ENCODE measurements around the gene SMC5.

DNA sequence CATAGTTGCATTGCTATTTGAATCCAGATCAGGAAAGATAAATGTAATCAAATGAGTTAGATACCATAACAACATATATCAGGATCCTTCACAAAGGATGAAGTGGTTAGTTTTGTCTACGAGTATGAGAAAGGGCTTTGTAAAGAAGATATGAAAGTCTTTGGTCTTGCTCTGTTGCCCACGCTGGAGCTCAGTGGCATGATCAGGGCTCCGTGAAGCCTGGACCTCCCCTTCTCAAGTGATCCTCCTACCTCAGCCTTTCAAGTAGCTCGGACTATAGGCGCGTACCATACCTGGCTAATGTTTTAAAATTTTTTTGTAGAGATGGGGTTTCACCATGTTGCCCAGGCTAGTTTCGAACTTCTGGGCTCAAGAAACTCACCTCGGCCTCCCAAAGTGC is 1.8 kb downstream of the SMC5 start:
- TF ChIP-seq, protein P1, sequence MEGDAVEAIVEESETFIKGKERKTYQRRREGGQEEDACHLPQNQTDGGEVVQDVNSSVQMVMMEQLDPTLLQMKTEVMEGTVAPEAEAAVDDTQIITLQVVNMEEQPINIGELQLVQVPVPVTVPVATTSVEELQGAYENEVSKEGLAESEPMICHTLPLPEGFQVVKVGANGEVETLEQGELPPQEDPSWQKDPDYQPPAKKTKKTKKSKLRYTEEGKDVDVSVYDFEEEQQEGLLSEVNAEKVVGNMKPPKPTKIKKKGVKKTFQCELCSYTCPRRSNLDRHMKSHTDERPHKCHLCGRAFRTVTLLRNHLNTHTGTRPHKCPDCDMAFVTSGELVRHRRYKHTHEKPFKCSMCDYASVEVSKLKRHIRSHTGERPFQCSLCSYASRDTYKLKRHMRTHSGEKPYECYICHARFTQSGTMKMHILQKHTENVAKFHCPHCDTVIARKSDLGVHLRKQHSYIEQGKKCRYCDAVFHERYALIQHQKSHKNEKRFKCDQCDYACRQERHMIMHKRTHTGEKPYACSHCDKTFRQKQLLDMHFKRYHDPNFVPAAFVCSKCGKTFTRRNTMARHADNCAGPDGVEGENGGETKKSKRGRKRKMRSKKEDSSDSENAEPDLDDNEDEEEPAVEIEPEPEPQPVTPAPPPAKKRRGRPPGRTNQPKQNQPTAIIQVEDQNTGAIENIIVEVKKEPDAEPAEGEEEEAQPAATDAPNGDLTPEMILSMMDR (IDR thresholded peaks at IDR 0.05 in 2 of 3, conservative IDR thresholded peaks at IDR 0.05 in 1 of 3; ENCODE audit: borderline replicate concordance in 1 of 3, insufficient read depth in 1 of 3, low read depth in 2 of 3, low read length in 2 of 3): no peak
- TF ChIP-seq POLR2A (IDR thresholded peaks at IDR 0.05; ENCODE audit: borderline replicate concordance, extremely low read depth, insufficient read depth, insufficient read length) (no peak), EZH2 (IDR thresholded peaks at IDR 0.05) (no peak), CBX3 (IDR thresholded peaks at IDR 0.05; ENCODE audit: low read depth) (no peak), SRF (IDR thresholded peaks at IDR 0.05; ENCODE audit: low read depth) (no peak), JUND (IDR thresholded peaks at IDR 0.05) (no peak), EGR1 (IDR thresholded peaks at IDR 0.05; ENCODE audit: low read depth) (no peak), POLR2AphosphoS5 (IDR thresholded peaks at IDR 0.05; ENCODE audit: low read depth, low read length) (no peak), SIN3A (IDR thresholded peaks at IDR 0.05; ENCODE audit: low read depth) (no peak), CEBPB (IDR thresholded peaks at IDR 0.05; ENCODE audit: low read depth) (no peak)
- TF ChIP-seq, protein P2, sequence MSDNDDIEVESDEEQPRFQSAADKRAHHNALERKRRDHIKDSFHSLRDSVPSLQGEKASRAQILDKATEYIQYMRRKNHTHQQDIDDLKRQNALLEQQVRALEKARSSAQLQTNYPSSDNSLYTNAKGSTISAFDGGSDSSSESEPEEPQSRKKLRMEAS (IDR thresholded peaks at IDR 0.05): no peak
- TF ChIP-seq, protein P3, sequence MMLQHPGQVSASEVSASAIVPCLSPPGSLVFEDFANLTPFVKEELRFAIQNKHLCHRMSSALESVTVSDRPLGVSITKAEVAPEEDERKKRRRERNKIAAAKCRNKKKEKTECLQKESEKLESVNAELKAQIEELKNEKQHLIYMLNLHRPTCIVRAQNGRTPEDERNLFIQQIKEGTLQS (IDR thresholded peaks at IDR 0.05): no peak
- TF ChIP-seq, protein P4, sequence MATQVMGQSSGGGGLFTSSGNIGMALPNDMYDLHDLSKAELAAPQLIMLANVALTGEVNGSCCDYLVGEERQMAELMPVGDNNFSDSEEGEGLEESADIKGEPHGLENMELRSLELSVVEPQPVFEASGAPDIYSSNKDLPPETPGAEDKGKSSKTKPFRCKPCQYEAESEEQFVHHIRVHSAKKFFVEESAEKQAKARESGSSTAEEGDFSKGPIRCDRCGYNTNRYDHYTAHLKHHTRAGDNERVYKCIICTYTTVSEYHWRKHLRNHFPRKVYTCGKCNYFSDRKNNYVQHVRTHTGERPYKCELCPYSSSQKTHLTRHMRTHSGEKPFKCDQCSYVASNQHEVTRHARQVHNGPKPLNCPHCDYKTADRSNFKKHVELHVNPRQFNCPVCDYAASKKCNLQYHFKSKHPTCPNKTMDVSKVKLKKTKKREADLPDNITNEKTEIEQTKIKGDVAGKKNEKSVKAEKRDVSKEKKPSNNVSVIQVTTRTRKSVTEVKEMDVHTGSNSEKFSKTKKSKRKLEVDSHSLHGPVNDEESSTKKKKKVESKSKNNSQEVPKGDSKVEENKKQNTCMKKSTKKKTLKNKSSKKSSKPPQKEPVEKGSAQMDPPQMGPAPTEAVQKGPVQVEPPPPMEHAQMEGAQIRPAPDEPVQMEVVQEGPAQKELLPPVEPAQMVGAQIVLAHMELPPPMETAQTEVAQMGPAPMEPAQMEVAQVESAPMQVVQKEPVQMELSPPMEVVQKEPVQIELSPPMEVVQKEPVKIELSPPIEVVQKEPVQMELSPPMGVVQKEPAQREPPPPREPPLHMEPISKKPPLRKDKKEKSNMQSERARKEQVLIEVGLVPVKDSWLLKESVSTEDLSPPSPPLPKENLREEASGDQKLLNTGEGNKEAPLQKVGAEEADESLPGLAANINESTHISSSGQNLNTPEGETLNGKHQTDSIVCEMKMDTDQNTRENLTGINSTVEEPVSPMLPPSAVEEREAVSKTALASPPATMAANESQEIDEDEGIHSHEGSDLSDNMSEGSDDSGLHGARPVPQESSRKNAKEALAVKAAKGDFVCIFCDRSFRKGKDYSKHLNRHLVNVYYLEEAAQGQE (IDR thresholded peaks at IDR 0.05; ENCODE audit: low read depth): no peak
